HG02642 (cell line): Measurements from ENCODE around the gene TAS2R60.
"Not testable (repeated sequence)": the region's sequence is repeated elsewhere in the genome, so short reads cannot be mapped to it uniquely, and the experiment has no call there.

ENCODE experiments used
- ATAC-seq: cut with Tn5 transposase; IDR thresholded peaks from one replicate; pipeline ENCODE4 v1.9.1; 2021; ENCODE audit warnings: mild to moderate bottlenecking; ENCODE audit not compliant: unreplicated experiment, poor library complexity

Gene TAS2R60

GRCh38 chr7:143463556-143463955 is 20.3 kb downstream of the TAS2R60 start:
- ATAC-seq: no peak

- no peak for ATAC-seq
Observed at GRCh38 chr7:143463957-143464356, 20.7 kb downstream of the TAS2R60 start.

GRCh38 chr7:143467724-143468123 is 24.5 kb downstream of the TAS2R60 start:
- ATAC-seq: no peak

GRCh38 chr7:143472071-143472689 is 28.9 kb downstream of the TAS2R60 start:
- ATAC-seq: not testable (repeated sequence)

GRCh38 chr7:143477501-143478150 is 34.4 kb downstream of the TAS2R60 start, which contains the start of gene TAS2R41:
TSS of gene TAS2R41 (plus strand) at chr7:143477873. CDS start at chr7:143477873, 0 bp downstream.
- no peak for ATAC-seq

- ATAC-seq: no peak
Observed at GRCh38 chr7:143479055-143479766, 36.0 kb downstream of the TAS2R60 start.

GRCh38 chr7:143480501-143480900 is 37.2 kb downstream of the TAS2R60 start:
- no peak for ATAC-seq

GRCh38 chr7:143484119-143484518 is 40.9 kb downstream of the TAS2R60 start:
- no peak for ATAC-seq

- no peak for ATAC-seq
Observed at GRCh38 chr7:143485094-143485493, 41.8 kb downstream of the TAS2R60 start.

GRCh38 chr7:143485500-143485899 is 42.2 kb downstream of the TAS2R60 start:
- no peak for ATAC-seq

- not testable (repeated sequence) for ATAC-seq
Observed at GRCh38 chr7:143486266-143486665, 43.0 kb downstream of the TAS2R60 start.

GRCh38 chr7:143487061-143487460 is 43.8 kb downstream of the TAS2R60 start:
- ATAC-seq: no peak

- no peak for ATAC-seq
Observed at GRCh38 chr7:143487566-143487965, 44.3 kb downstream of the TAS2R60 start.

GRCh38 chr7:143490717-143491306 is 47.6 kb downstream of the TAS2R60 start:
- ATAC-seq: no peak

GRCh38 chr7:143492043-143492471 is 48.8 kb downstream of the TAS2R60 start:
- ATAC-seq: no peak

GRCh38 chr7:143492799-143493739 is 49.8 kb downstream of the TAS2R60 start:
- no peak for ATAC-seq

- no peak for ATAC-seq
Observed at GRCh38 chr7:143493751-143494150, 50.5 kb downstream of the TAS2R60 start.
